HG02884 (cell line): ENCODE measurements around the gene COPA.
"Not testable (repeated sequence)": the region's sequence is repeated elsewhere in the genome, so short reads cannot be mapped to it uniquely, and the experiment has no call there.

ENCODE experiments used
- ATAC-seq: cut with Tn5 transposase; IDR thresholded peaks from one replicate; pipeline ENCODE4 v1.9.1; 2021; ENCODE audit warnings: mild to moderate bottlenecking, moderate library complexity; ENCODE audit not compliant: unreplicated experiment

COPA gene

GRCh38 chr1:160342953-160343869, at the start of gene COPA, which contains the start of gene NCSTN:
COPA (minus strand) TSS chr1:160343250; CDS start chr1:160343170, 80 bp downstream.
NCSTN (plus strand) TSS chr1:160343383; CDS start chr1:160343397, 14 bp downstream.
- peak; percentile 85 for ATAC-seq

- not testable (repeated sequence) for ATAC-seq
Observed at GRCh38 chr1:160388406-160388805, 45.4 kb upstream of the COPA start.

GRCh38 chr1:160384812-160385211, 41.8 kb upstream of the COPA start:
- ATAC-seq = not testable (repeated sequence)

- no peak for ATAC-seq
Observed at GRCh38 chr1:160377585-160378206, 34.6 kb upstream of the COPA start.

- ATAC-seq = no peak
Observed at GRCh38 chr1:160376525-160377131, 33.6 kb upstream of the COPA start.

GRCh38 chr1:160375788-160376524, 32.9 kb upstream of the COPA start:
- ATAC-seq = no peak

- ATAC-seq = no peak
Observed at GRCh38 chr1:160374306-160375110, 31.5 kb upstream of the COPA start.

GRCh38 chr1:160373696-160374095, 30.6 kb upstream of the COPA start:
- no peak for ATAC-seq

GRCh38 chr1:160371756-160372155, 28.7 kb upstream of the COPA start:
- ATAC-seq = no peak

- ATAC-seq = no peak
Observed at GRCh38 chr1:160371346-160371631, 28.2 kb upstream of the COPA start.

- no peak for ATAC-seq
Observed at GRCh38 chr1:160370561-160371345, 27.7 kb upstream of the COPA start.

GRCh38 chr1:160369087-160369486, 26.0 kb upstream of the COPA start:
- no peak for ATAC-seq

GRCh38 chr1:160367934-160368923, 25.2 kb upstream of the COPA start:
- no peak for ATAC-seq

- no peak for ATAC-seq
Observed at GRCh38 chr1:160367516-160367900, 24.5 kb upstream of the COPA start.

- ATAC-seq = no peak
Observed at GRCh38 chr1:160366731-160367515, 23.9 kb upstream of the COPA start, which contains the start of gene NHLH1. NHLH1 (plus strand) TSS chr1:160367071; CDS start chr1:160370732, 3,661 bp downstream.

GRCh38 chr1:160365325-160365724, 22.3 kb upstream of the COPA start:
- ATAC-seq = no peak

GRCh38 chr1:160363951-160364735, 21.1 kb upstream of the COPA start:
- no peak for ATAC-seq
